Endothelial cell (in vitro differentiated cells): ENCODE results near the gene SLC15A1. TPM values are rescaled to one million over a fixed set of nuclear protein-coding genes. Genes with fewer than 3 reads are reported as not detected.

Source experiments
- DNase-seq: peaks from one replicate; pipeline ENCODE4 v3.0.0; 2021; ENCODE audit warnings: low spot score
- H3K27ac Mint-ChIP-seq: one replicate; pipeline ENCODE4 v1.8.0; 2021; ENCODE audit warnings: mixed read lengths, inconsistent platforms; ENCODE audit not compliant: unreplicated experiment
- H3K27me3 Mint-ChIP-seq: one replicate; pipeline ENCODE4 v1.8.0; 2021; ENCODE audit warnings: mild to moderate bottlenecking, moderate library complexity, mixed read lengths, inconsistent platforms; ENCODE audit not compliant: unreplicated experiment
- H3K36me3 Mint-ChIP-seq: one replicate; pipeline ENCODE4 v1.8.0; 2021; ENCODE audit warnings: mild to moderate bottlenecking, low read depth, mixed read lengths, inconsistent platforms; ENCODE audit not compliant: unreplicated experiment
- H3K4me1 Mint-ChIP-seq: one replicate; pipeline ENCODE4 v1.8.0; 2021; ENCODE audit warnings: mild to moderate bottlenecking, mixed read lengths, inconsistent platforms; ENCODE audit not compliant: unreplicated experiment
- H3K4me3 Mint-ChIP-seq: one replicate; pipeline ENCODE4 v1.8.0; 2021; ENCODE audit warnings: mild to moderate bottlenecking, mixed read lengths, inconsistent platforms; ENCODE audit not compliant: unreplicated experiment
- H3K9me3 Mint-ChIP-seq: one replicate; pipeline ENCODE4 v1.8.0; 2021; ENCODE audit warnings: mixed read lengths, inconsistent platforms; ENCODE audit not compliant: unreplicated experiment
- total RNA-seq: library from RNA; stranded (reverse); fragmentation: NEBNext Ultra II Directional; extraction: Animal tissue kit (Norgen Biotek cat#: 25700); gene quantifications from one replicate; pipeline ENCODE4 v1.2.1, GENCODE V29; 2021; ENCODE audit not compliant: unreplicated experiment
- TF ChIP-seq, protein P1 (sequence below): fragments of 200-600 bp; sonication (generic); IDR thresholded peaks from one replicate; pipeline ENCODE4 v1.5.0; 2021; ENCODE audit warnings: antibody characterized with exemption; ENCODE audit not compliant: unreplicated experiment

Gene SLC15A1
- total RNA-seq, 1 donor from 2014 or later: 0.10 TPM

DNA sequence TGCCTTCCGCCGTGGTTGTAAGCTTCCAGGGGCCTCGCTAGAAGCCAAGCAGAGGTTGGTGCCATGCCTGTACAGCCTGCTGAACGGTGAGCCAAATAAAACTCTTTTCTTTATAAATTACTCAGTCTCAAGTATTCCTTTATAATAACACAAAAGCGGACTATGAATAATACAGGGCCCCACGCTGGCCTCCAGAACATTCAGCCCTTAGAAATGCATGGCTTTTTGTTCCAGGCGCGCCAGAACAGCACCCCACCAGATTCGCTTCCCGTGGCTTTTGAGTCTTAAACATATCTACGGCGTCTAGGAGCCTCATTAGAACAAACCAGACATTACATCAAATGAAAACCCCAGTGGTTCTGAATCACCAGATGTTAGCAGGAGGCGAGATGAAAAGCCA is 75.1 kb downstream of the SLC15A1 start:
- Mint-ChIP-seq H3K4me1 (peaks cover 13% of the 10 kb centered on the region), H3K27me3 (peaks cover 5% of the 10 kb centered on the region), H3K27ac (no peak overlapping the region), H3K36me3 (no peaks in the 10 kb centered on the region), H3K9me3 (no peaks in the 10 kb centered on the region), H3K4me3 (no peak overlapping the region)
- TF ChIP-seq, protein P1, sequence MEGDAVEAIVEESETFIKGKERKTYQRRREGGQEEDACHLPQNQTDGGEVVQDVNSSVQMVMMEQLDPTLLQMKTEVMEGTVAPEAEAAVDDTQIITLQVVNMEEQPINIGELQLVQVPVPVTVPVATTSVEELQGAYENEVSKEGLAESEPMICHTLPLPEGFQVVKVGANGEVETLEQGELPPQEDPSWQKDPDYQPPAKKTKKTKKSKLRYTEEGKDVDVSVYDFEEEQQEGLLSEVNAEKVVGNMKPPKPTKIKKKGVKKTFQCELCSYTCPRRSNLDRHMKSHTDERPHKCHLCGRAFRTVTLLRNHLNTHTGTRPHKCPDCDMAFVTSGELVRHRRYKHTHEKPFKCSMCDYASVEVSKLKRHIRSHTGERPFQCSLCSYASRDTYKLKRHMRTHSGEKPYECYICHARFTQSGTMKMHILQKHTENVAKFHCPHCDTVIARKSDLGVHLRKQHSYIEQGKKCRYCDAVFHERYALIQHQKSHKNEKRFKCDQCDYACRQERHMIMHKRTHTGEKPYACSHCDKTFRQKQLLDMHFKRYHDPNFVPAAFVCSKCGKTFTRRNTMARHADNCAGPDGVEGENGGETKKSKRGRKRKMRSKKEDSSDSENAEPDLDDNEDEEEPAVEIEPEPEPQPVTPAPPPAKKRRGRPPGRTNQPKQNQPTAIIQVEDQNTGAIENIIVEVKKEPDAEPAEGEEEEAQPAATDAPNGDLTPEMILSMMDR: no peak
- no peak for DNase-seq

DNA sequence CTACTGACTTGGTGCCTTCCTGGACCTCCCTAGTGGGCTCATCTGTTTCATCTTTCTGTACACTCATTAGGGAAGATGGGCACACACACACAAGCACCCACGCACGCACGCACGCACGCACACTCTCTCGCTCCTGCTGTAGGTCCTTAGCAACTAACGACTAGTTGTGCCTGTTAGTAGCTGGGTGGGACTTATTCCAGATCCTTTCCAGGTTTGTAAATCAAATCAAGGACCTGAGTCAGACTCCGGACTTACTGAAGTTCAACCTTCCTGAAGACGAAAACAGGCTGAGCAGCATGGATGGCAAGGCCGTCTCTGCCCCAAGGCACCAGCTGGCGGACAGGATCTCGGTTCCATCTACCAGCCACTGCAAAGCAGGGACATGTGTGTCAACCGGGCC is 76.2 kb downstream of the SLC15A1 start:
- no peaks in the 10 kb centered on the region for H3K9me3 Mint-ChIP-seq
- no peak overlapping the region for H3K27ac Mint-ChIP-seq
- no peak overlapping the region for H3K4me3 Mint-ChIP-seq
- H3K4me1 Mint-ChIP-seq: peaks cover 13% of the 10 kb centered on the region
- H3K27me3 Mint-ChIP-seq: peaks cover 5% of the 10 kb centered on the region
- no peaks in the 10 kb centered on the region for H3K36me3 Mint-ChIP-seq
- no peak for DNase-seq
- TF ChIP-seq, protein P1: no peak

DNA sequence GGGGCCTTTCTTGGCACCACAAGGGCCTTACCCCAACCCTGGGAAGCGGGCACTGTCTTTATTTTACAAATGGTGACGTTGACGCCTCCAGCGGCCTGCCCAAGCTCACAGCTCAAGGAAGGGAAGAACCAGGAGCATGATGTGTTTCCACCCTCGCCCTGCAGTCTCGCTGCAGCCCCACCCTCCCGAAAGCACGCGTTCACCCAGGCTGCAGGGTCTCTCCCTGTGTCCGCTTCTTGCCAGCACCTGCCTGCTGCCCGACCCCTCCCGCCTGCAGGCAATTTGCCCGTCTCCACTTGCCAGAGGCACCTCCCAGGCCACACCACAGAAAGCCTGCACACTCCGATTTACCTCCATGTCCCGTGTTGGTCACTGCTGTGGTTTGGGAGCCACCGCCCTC is 76.6 kb downstream of the SLC15A1 start:
- DNase-seq: no peak
- Mint-ChIP-seq H3K4me1 (peaks cover 13% of the 10 kb centered on the region), H3K36me3 (no peaks in the 10 kb centered on the region), H3K9me3 (no peaks in the 10 kb centered on the region), H3K4me3 (no peak overlapping the region), H3K27me3 (peaks cover 4% of the 10 kb centered on the region), H3K27ac (no peak overlapping the region)
- TF ChIP-seq, protein P1: no peak

DNA sequence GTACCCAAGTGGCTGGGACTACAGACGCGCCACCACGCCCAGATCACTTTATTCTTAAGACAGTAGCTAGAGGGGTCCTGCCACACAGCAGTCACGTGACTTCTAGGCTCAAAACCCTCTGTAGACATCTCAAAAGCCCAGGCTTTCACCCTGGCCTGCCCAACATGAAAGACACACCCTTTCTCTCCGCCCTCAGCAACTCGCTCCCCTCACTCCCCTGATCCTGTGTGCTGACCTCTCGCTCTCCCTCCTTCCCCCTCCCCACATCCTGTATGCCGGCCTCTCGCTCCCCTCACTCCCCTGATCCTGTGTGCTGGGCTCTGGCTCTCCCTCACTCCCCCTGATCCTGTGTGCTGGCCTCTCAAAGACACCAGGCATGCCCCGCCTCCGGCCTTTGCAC is 77.4 kb downstream of the SLC15A1 start:
- Mint-ChIP-seq H3K4me1 (peaks cover 13% of the 10 kb centered on the region), H3K27ac (no peak overlapping the region), H3K27me3 (peaks cover 3% of the 10 kb centered on the region), H3K9me3 (no peaks in the 10 kb centered on the region), H3K36me3 (no peaks in the 10 kb centered on the region), H3K4me3 (no peak overlapping the region)
- TF ChIP-seq, protein P1: no peak
- DNase-seq: no peak

DNA sequence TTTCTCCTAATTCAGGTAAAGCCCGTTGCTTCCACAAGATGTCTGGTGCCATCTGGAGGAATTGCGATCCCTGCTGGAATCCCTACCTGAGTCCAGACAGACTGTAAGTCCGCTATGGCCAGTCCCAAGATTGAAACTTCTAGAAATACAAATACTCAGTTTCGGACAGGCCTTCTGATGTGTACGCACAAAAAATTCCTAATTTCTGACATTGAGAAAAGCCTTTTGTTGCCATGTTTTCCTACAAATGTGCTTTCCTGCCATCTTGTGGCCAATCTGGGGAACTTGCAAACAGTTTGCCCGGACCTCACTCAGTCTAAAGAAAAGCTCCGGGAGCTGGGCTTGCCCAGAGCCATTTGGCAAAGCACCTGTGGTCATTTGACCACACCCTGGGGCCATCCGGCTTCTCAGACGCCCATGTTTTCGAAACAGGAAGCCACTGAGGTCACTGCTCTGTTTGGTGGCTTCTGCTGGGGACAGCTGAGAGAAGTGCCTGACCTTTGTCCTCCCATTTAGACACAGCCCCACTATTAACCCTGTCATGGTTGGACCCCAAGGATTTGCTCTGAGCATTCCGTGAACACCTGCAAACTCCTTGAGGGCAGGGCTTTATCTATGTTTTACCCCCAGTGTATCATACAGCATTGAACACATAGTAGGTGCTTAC is 79.4 kb downstream of the SLC15A1 start:
- H3K4me3 Mint-ChIP-seq: no peak overlapping the region
- no peaks in the 10 kb centered on the region for H3K36me3 Mint-ChIP-seq
- DNase-seq: peak; percentile 57
- no peak overlapping the region for H3K27ac Mint-ChIP-seq
- no peaks in the 10 kb centered on the region for H3K9me3 Mint-ChIP-seq
- TF ChIP-seq, protein P1: peak; percentile 86
- peaks cover 3% of the 10 kb centered on the region for H3K27me3 Mint-ChIP-seq
- peaks cover 17% of the 10 kb centered on the region for H3K4me1 Mint-ChIP-seq
